ENCODE measurements around the gene ARL5A.

The ARL5A gene

GRCh38 chr2:151765760-151766410 lies 62.3 kb downstream of the ARL5A start:
- ATAC-seq = no peak

DNA sequence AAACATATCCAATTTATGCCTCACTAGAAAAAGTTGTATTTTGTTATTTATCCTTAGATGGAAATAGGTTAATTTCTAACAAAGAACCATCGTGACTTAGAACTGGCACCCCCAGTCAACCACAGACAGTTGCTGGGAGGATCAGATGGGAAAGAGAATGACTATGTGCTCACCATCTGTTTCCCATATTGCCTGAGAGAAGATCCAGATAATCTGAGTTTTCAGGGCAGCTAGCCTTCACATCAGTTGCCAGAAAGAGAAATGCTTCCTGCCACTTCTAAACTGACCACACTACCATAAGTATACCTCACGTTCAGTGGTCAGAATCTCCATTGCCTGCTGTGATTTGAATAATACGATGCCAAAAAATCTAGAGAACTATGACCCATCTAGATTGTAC lies 65.5 kb downstream of the ARL5A start:
- no peak for ATAC-seq

- no peak for ATAC-seq
Measured at GRCh38 chr2:151761687-151762086, 66.5 kb downstream of the ARL5A start.

DNA sequence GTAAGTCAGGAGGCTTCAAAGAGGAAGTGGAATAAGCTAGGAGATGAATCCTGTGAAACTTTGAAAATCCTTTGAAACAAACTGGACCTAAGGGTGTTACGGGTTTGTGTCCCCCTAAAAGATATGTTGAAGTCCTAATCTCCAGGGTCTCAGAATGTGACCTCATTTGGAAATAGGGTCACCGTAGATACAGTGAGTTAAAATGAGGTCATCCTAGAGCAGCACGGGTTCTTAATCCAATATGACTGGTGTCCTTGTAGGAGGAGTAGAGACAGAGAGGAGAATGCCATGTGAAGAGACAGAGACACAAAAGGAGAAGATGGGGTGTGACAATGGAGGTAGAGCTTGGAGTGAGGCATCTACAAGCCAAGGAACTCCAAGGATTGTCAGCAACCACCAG lies 67.0 kb downstream of the ARL5A start:
- no peak for ATAC-seq

- ATAC-seq = no peak
Measured at GRCh38 chr2:151760139-151760650, 68.0 kb downstream of the ARL5A start.

DNA sequence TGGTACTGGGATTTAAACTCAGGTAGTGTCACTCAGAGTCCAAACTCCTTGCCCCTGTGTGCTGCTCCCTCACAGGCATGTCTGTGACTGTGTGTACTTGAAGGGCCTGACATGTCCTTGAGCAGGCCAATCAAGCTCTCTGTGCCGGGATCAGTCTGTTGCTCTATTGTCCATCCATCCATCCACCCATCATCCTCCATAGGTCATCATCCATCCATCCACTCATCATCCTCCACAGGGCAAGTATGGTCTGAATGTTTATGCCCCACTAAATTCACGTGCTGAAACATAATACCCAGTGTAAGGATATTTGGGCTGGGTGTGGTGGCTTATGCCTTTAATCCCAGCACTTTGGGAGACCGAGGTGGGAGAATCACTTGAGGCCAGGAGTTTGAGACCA lies 69.5 kb downstream of the ARL5A start:
- no peak for ATAC-seq

- no peak for ATAC-seq
Measured at GRCh38 chr2:151757861-151758260, 70.4 kb downstream of the ARL5A start.

DNA sequence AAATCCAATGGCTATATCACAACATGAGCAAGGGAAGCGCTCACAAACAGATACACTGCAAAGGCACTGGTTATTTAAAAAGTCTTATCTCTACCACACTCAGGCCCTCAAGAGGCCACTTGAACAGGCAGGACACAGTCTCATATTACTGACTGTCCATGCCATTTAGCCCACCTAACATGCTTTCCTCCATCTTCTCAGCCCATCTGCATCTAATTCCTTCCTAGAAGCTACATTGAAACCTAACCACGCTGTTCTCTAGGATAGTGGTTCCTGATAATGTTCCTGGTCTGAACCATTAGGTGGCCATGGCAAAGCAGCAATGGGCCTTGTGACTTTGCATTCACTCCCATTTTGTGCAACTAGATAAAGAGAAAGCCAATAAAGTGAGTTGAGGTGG lies 71.4 kb downstream of the ARL5A start:
- ATAC-seq = no peak

DNA sequence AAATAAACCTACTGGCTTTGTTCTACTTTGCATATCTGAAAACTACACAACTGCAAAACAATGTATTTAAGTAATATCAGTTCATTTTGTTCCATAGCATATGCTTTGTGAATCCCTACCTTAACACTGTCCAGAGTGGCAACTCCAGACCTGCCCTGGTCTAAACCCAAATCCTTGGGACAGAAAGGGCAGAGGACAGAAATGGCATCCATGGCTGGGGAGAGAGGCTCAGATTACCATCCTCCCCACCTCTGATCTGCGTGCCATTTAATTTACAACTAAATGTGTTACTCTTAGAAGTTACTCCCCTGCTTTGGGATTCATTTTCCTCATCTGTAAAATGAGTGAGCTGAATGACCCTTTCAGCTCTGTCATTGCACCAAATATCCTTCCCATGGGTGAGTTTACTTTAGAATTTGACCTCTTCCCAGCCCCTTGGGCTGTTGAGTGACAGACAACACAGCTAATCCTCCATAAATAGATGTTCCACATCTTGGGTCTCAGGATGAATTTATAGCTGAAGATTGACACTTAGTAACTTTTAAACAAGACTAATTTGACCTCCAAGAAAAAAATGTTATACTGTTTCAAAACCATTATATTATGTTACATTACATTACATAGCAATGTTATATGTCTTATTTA lies 73.8 kb downstream of the ARL5A start:
- no peak for ATAC-seq

GRCh38 chr2:151753540-151753939 lies 74.7 kb downstream of the ARL5A start:
- no peak for ATAC-seq

Data from activated CD4-positive, CD25-positive, alpha-beta regulatory T cell treated with anti-CD3 and anti-CD28 coated beads, Interleukin-2, amount 50 U/mL, for 24 hours (primary cell).